ENCODE measurements around the gene RALGAPA1.
"Not testable (repeated sequence)": the region's sequence is repeated elsewhere in the genome, so short reads cannot be mapped to it uniquely, and the experiment has no call there.

The RALGAPA1 gene

GRCh38 chr14:35653045-35653444 lies 156.1 kb downstream of the RALGAPA1 start:
- H3K9ac ChIP-seq (ENCODE audit: low read depth, low read length), result no peak overlapping the region
- no peak overlapping the region for H3K27ac ChIP-seq (ENCODE audit: low read depth, low read length)
- no peak overlapping the region for H3K4me3 ChIP-seq (ENCODE audit: low read length)
- peaks cover 3% of the 10 kb centered on the region; the same call in 1 of the 2 replicates for H3K36me3 ChIP-seq (ENCODE audit: insufficient read depth, low read length)
- 93% methylated on average over 1 of the region's 1 CpG for WGBS
- no peaks in the 10 kb centered on the region for H3K4me1 ChIP-seq (ENCODE audit: insufficient read depth, low read length)
- no peaks in the 10 kb centered on the region for H3K9me3 ChIP-seq (ENCODE audit: insufficient read depth, low read depth, low read length)
- H3K27me3 ChIP-seq (ENCODE audit: insufficient read depth, low read length), result no peaks in the 10 kb centered on the region

- no peak overlapping the region for H3K9ac ChIP-seq (ENCODE audit: low read depth, low read length)
- no peaks in the 10 kb centered on the region for H3K4me1 ChIP-seq (ENCODE audit: insufficient read depth, low read length)
- H3K27ac ChIP-seq (ENCODE audit: low read depth, low read length), result no peak overlapping the region
- H3K36me3 ChIP-seq (ENCODE audit: insufficient read depth, low read length), result peaks cover 5% of the 10 kb centered on the region; the same call in 1 of the 2 replicates
- H3K27me3 ChIP-seq (ENCODE audit: insufficient read depth, low read length), result no peaks in the 10 kb centered on the region
- no peak overlapping the region for H3K4me3 ChIP-seq (ENCODE audit: low read length)
- no peaks in the 10 kb centered on the region for H3K9me3 ChIP-seq (ENCODE audit: insufficient read depth, low read depth, low read length)
Observed at GRCh38 chr14:35643513-35643912, 165.6 kb downstream of the RALGAPA1 start.

DNA sequence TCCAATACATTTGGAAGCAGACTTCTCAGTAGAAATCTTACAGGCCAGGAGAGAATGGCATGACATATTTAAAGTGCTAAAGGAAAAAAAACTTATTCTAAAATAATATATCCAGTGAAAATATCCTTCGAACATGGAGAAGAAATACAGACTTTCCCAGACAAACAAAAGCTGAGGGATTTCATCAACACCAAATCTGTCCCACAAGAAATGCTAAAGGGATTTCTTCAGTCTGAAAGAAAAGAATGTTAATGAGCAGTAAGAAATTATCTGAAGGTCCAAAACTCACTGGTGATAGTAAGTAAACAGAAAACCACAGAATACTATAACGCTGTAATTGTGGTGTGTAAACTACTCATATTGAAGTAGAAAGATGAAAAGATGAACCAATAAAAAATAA lies 171.2 kb downstream of the RALGAPA1 start:
- Histone ChIP-seq H3K9ac (ENCODE audit: low read depth, low read length) (no peak overlapping the region), H3K36me3 (ENCODE audit: insufficient read depth, low read length) (0 out of 2 replicates have a peak, but pooled peaks cover 5% of the 10 kb centered on the region), H3K27ac (ENCODE audit: low read depth, low read length) (no peak overlapping the region), H3K4me1 (ENCODE audit: insufficient read depth, low read length) (no peaks in the 10 kb centered on the region), H3K27me3 (ENCODE audit: insufficient read depth, low read length) (no peaks in the 10 kb centered on the region), H3K9me3 (ENCODE audit: insufficient read depth, low read depth, low read length) (no peaks in the 10 kb centered on the region), H3K4me3 (ENCODE audit: low read length) (no peak overlapping the region)
- WGBS, result 83% methylated on average over 1 of the region's 2 CpGs

DNA sequence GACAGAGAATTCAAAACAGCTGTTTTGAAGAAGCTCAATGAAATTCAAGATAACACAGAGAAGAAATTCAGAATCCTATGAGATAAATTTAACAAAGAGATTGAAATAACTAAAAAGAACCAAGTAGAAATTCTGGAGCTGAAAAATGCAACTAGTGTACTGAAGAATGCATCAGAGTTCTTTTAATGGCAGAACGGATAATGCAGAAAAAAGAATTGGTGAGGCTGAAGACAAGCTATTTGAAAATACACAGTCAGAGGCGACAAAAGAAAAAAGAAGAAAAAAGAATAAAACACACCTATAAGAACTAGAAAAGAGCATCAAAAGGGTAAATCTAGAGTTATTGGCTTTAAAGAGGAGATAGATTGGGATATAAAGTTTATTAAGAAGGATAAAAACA lies 171.8 kb downstream of the RALGAPA1 start:
- H3K4me3 ChIP-seq (ENCODE audit: low read length), result no peak overlapping the region
- H3K9ac ChIP-seq (ENCODE audit: low read depth, low read length), result no peak overlapping the region
- no peaks in the 10 kb centered on the region for H3K9me3 ChIP-seq (ENCODE audit: insufficient read depth, low read depth, low read length)
- 90% methylated on average over 1 of the region's 2 CpGs for WGBS
- peaks cover 2% of the 10 kb centered on the region; the same call in 1 of the 2 replicates for H3K4me1 ChIP-seq (ENCODE audit: insufficient read depth, low read length)
- no peaks in the 10 kb centered on the region for H3K27me3 ChIP-seq (ENCODE audit: insufficient read depth, low read length)
- 0 out of 2 replicates have a peak, but pooled peaks cover 5% of the 10 kb centered on the region for H3K36me3 ChIP-seq (ENCODE audit: insufficient read depth, low read length)
- no peak overlapping the region for H3K27ac ChIP-seq (ENCODE audit: low read depth, low read length)

GRCh38 chr14:35632676-35633075 lies 176.4 kb downstream of the RALGAPA1 start:
- Histone ChIP-seq H3K27me3 (ENCODE audit: insufficient read depth, low read length) (no peaks in the 10 kb centered on the region), H3K36me3 (ENCODE audit: insufficient read depth, low read length) (0 out of 2 replicates have a peak, but pooled peaks cover 5% of the 10 kb centered on the region), H3K9me3 (ENCODE audit: insufficient read depth, low read depth, low read length) (no peaks in the 10 kb centered on the region), H3K9ac (ENCODE audit: low read depth, low read length) (no peak overlapping the region), H3K4me3 (ENCODE audit: low read length) (no peak overlapping the region), H3K4me1 (ENCODE audit: insufficient read depth, low read length) (peaks cover 17% of the 10 kb centered on the region), H3K27ac (ENCODE audit: low read depth, low read length) (no peak overlapping the region)
- 100% methylated on average over 1 of the region's 1 CpG for WGBS

GRCh38 chr14:35632271-35632670 lies 176.8 kb downstream of the RALGAPA1 start:
- 100% methylated on average over 2 of the region's 3 CpGs for WGBS
- Histone ChIP-seq H3K36me3 (ENCODE audit: insufficient read depth, low read length) (0 out of 2 replicates have a peak, but pooled peaks cover 5% of the 10 kb centered on the region), H3K4me1 (ENCODE audit: insufficient read depth, low read length) (peaks cover 17% of the 10 kb centered on the region), H3K27ac (ENCODE audit: low read depth, low read length) (no peak overlapping the region), H3K9me3 (ENCODE audit: insufficient read depth, low read depth, low read length) (no peaks in the 10 kb centered on the region), H3K27me3 (ENCODE audit: insufficient read depth, low read length) (no peaks in the 10 kb centered on the region), H3K4me3 (ENCODE audit: low read length) (no peak overlapping the region), H3K9ac (ENCODE audit: low read depth, low read length) (no peak overlapping the region)

- peak overlapping the region; percentile 62 for H3K27ac ChIP-seq (ENCODE audit: low read depth, low read length)
- no peaks in the 10 kb centered on the region for H3K27me3 ChIP-seq (ENCODE audit: insufficient read depth, low read length)
- H3K4me1 ChIP-seq (ENCODE audit: insufficient read depth, low read length), result peaks cover 17% of the 10 kb centered on the region
- no peak overlapping the region for H3K9ac ChIP-seq (ENCODE audit: low read depth, low read length)
- 94% methylated on average over 1 of the region's 2 CpGs for WGBS
- H3K4me3 ChIP-seq (ENCODE audit: low read length), result no peak overlapping the region
- H3K9me3 ChIP-seq (ENCODE audit: insufficient read depth, low read depth, low read length), result no peaks in the 10 kb centered on the region
- 0 out of 2 replicates have a peak, but pooled peaks cover 5% of the 10 kb centered on the region for H3K36me3 ChIP-seq (ENCODE audit: insufficient read depth, low read length)
Observed at GRCh38 chr14:35631071-35631805, 177.9 kb downstream of the RALGAPA1 start.

- Histone ChIP-seq H3K4me3 (ENCODE audit: low read length) (no peak overlapping the region), H3K4me1 (ENCODE audit: insufficient read depth, low read length) (peaks cover 17% of the 10 kb centered on the region), H3K9me3 (ENCODE audit: insufficient read depth, low read depth, low read length) (no peaks in the 10 kb centered on the region), H3K36me3 (ENCODE audit: insufficient read depth, low read length) (peaks cover 3% of the 10 kb centered on the region; the same call in 1 of the 2 replicates), H3K9ac (ENCODE audit: low read depth, low read length) (no peak overlapping the region), H3K27ac (ENCODE audit: low read depth, low read length) (no peak overlapping the region), H3K27me3 (ENCODE audit: insufficient read depth, low read length) (no peaks in the 10 kb centered on the region)
- 86% methylated on average over 3 of the region's 3 CpGs for WGBS
Observed at GRCh38 chr14:35628989-35629388, 180.1 kb downstream of the RALGAPA1 start.

- H3K36me3 ChIP-seq (ENCODE audit: insufficient read depth, low read length); H3K9ac ChIP-seq (ENCODE audit: low read depth, low read length); H3K4me3 ChIP-seq (ENCODE audit: low read length); H3K9me3 ChIP-seq (ENCODE audit: insufficient read depth, low read depth, low read length); H3K27me3 ChIP-seq (ENCODE audit: insufficient read depth, low read length); H3K27ac ChIP-seq (ENCODE audit: low read depth, low read length): not testable (repeated sequence)
- H3K4me1 ChIP-seq (ENCODE audit: insufficient read depth, low read length), result peaks cover 11% of the 10 kb centered on the region
- WGBS, result no CpG with 5 or more reads among the region's 2 CpGs
Observed at GRCh38 chr14:35626947-35627346, 182.1 kb downstream of the RALGAPA1 start.

- WGBS, result 96% methylated on average over 4 of the region's 4 CpGs
Observed at GRCh38 chr14:35621996-35622395, 187.1 kb downstream of the RALGAPA1 start.

GRCh38 chr14:35619998-35620397 lies 189.1 kb downstream of the RALGAPA1 start:
- 95% methylated on average over 6 of the region's 6 CpGs for WGBS
- H3K4me3 ChIP-seq (ENCODE audit: low read length); H3K9me3 ChIP-seq (ENCODE audit: insufficient read depth, low read depth, low read length): not testable (repeated sequence)

More at GRCh38 chr14:35621996-35622395, 187.1 kb downstream of the RALGAPA1 start:
- H3K36me3 ChIP-seq (ENCODE audit: insufficient read depth, low read length); H3K9me3 ChIP-seq (ENCODE audit: insufficient read depth, low read depth, low read length); H3K9ac ChIP-seq (ENCODE audit: low read depth, low read length); H3K4me1 ChIP-seq (ENCODE audit: insufficient read depth, low read length); H3K4me3 ChIP-seq (ENCODE audit: low read length); H3K27me3 ChIP-seq (ENCODE audit: insufficient read depth, low read length); H3K27ac ChIP-seq (ENCODE audit: low read depth, low read length): not testable (repeated sequence)

More at GRCh38 chr14:35619998-35620397, 189.1 kb downstream of the RALGAPA1 start:
- not testable (repeated sequence) for H3K4me1 ChIP-seq (ENCODE audit: insufficient read depth, low read length); H3K36me3 ChIP-seq (ENCODE audit: insufficient read depth, low read length); H3K27ac ChIP-seq (ENCODE audit: low read depth, low read length); H3K9ac ChIP-seq (ENCODE audit: low read depth, low read length); H3K27me3 ChIP-seq (ENCODE audit: insufficient read depth, low read length)

All from HUES64 (cell line).